Measurements from ENCODE around the gene ZBTB44.
"Not testable (repeated sequence)": the region's sequence is repeated elsewhere in the genome, so short reads cannot be mapped to it uniquely, and the experiment has no call there.

ZBTB44 gene

DNA sequence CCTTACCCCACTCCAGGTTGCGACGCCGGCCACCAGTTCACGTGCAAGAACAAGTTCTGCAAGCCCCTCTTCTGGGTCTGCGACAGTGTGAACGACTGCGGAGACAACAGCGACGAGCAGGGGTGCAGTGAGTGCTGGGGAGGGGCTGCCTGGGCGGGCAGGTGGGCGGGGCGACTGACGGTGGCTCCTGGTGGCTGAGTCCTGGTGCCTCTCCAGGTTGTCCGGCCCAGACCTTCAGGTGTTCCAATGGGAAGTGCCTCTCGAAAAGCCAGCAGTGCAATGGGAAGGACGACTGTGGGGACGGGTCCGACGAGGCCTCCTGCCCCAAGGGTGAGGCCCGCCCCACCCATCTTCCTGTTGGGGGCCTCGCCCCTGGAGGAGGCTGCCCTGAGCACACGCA, 116.4 kb downstream of the ZBTB44 start:
- no peak for DNase-seq (ENCODE audit: low read depth in 2 of 2)

DNA sequence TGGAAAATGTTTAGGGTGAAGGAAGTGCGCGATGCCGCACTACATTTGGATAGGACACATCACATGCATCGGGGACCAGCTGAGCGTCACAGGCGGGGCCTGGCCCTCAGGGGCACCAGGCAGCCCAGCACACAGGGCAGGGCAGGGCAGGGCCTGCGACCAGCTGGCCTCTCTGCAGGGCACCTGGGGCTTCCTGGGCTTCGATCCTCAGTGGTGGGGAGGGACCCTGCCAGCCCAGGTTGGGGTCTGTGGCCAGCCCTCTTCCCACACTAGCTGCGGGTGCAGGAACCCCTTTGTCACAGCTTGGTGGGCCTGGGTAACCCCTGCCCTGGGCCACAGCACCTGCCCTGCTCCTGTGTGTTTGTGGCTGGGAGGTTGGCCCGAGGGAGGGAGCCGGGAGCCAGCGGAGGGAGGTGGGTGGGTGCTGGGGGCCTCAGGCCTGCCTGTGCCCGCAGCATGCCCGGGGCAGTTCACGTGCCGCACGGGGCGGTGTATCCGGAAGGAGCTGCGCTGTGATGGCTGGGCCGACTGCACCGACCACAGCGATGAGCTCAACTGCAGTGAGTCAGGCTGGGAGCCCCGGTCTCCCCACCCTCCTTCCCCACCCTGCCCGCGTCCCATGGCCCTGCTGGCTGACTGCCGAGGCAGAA, 117.2 kb downstream of the ZBTB44 start:
- no peak for DNase-seq (ENCODE audit: low read depth in 2 of 2)

DNA sequence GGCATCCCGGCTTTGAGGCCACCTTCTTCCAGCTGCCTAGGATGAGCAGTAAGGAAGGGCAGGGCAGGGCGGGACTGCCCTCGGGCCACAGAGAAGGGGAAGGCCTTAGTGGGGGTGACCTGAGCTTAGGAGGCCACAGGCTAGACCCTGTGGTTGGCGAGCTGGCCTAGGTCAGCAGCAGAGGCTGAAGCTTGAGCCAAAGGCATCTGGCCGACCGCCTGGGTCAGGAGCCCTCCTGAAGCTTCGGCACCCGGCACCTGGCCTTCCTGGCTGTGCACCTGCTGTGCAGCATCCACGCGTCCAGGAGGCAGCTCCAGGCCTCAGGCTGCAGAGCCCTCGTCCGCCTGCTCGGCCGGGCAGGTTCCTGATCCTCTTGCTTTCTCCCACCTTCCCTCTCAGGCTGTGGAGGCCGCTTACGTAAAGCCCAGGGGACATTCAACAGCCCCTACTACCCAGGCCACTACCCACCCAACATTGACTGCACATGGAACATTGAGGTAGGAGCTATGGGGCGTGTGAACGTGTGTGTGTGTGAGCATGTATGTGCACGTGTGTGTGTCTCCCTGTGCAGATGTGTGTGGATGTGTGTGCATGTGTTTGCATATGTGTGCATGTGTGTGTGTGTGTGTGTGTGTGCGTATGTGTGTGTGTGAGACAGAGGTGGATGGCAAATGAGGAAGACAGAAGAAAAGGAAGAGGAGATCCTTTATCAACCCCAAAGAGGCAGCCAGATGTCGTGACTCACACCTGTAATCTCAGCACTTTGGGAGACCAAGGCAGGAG, 120.3 kb downstream of the ZBTB44 start:
- DNase-seq (ENCODE audit: low read depth in 2 of 2), result no peak

DNA sequence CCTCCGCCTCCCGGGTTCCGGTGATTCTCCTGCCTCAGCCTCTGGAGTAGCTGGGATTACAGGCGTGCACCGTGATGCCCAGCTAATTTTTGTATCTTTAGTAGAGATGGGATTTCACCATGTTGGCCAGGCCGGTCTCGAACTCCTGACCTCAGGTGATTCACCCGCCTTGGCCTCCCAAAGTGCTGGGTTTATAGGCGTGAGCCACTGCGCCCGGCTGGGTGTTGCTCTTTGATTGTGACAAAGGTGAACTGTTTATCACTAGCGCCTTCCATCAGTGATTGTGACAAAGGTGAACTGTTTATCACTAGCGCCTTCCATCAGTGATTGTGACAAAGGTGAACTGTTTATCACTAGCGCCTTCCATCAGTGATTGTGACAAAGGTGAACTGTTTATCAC, 121.2 kb downstream of the ZBTB44 start:
- not testable (repeated sequence) for DNase-seq (ENCODE audit: low read depth in 2 of 2)

DNA sequence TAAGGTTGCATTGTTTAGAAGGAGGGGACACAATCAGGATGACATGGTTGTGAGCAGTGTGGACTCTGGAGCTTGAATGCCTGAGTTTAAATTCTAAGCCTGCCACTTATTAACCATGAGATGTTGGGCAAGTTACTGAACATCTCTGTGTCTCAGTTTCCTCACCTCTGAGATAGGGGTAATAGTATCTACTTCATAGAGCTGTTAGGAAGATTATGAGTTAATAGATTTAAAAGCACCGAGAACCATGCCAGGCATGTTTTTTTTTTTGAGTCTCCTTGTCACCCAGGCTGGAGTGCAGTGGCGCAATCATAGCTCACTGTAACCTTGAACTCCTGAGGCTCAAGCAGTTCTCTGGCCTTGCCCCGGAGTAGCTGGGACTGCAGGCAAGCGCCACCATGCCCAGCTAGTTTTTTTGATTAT, 121.9 kb downstream of the ZBTB44 start:
- DNase-seq (ENCODE audit: low read depth in 2 of 2), result no peak

DNA sequence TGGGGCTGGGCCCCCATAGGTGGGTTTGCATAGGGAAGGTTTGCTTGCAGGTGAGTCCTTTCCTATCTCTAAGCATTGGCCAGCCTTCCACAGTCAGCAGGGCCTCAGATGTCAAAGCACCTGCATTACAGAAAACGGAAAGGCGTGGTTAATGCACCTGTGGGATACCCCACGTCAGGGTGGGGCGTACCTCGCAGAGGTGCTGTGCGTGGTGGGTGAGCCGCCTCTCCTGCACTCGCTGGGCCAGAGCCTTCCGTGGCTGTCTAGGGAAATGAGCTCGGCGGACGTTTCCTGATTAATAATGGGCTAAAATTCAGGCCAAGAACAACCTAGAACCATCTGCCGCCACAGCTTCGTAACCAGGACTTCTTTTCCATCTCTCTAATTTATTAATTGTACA, 122.8 kb downstream of the ZBTB44 start:
- DNase-seq (ENCODE audit: low read depth in 2 of 2), result no peak

DNA sequence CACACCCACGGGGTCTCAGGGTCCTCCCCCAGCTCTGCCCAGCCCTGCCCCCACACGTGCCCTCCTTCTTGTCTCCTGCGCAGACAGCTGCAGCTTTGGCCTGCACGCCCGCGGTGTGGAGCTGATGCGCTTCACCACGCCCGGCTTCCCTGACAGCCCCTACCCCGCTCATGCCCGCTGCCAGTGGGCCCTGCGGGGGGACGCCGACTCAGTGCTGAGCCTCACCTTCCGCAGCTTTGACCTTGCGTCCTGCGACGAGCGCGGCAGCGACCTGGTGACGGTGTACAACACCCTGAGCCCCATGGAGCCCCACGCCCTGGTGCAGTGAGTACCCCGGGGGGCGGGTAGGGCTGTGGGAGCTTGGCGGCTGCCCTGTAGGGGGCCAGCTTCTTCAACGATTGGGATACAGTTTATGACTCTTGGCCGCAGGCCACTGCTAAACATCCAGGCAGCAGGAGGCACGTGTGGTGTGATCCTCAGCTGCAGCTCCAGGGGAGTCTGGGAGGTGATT, 124.3 kb downstream of the ZBTB44 start:
- DNase-seq (ENCODE audit: low read depth in 2 of 2), result no peak

DNA sequence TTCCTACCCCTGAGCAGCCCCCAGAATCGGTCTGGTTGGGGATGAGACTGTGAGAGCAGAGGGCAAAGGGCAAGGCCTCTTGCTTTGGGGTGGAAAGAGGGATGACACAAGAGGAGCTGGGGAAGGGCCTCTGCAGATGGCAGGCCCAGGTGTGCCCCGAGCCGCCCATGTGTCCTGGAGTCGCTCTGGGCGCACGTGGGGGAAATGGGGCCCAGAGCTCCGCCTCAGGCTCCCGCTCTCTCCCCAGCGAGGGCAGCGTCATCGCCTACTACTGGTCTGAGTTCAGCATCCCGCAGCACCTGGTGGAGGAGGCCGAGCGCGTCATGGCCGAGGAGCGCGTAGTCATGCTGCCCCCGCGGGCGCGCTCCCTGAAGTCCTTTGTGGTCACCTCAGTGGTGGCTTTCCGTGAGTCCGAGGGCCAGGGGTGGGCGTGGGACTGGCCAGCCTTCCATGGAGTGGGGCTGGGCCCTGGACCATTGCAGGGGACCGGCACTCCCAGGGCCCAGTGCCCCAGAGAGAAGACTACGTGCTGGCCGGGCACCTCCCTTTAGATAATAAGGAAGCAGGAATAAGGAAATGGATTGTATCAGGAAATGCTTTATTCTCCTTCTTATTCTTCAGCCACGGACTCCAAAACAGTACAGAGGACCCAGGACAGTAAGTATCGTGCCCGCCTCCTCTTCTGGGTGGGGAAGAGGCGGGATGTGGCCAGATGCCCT, 125.1 kb downstream of the ZBTB44 start:
- DNase-seq (ENCODE audit: low read depth in 2 of 2), result no peak

DNA sequence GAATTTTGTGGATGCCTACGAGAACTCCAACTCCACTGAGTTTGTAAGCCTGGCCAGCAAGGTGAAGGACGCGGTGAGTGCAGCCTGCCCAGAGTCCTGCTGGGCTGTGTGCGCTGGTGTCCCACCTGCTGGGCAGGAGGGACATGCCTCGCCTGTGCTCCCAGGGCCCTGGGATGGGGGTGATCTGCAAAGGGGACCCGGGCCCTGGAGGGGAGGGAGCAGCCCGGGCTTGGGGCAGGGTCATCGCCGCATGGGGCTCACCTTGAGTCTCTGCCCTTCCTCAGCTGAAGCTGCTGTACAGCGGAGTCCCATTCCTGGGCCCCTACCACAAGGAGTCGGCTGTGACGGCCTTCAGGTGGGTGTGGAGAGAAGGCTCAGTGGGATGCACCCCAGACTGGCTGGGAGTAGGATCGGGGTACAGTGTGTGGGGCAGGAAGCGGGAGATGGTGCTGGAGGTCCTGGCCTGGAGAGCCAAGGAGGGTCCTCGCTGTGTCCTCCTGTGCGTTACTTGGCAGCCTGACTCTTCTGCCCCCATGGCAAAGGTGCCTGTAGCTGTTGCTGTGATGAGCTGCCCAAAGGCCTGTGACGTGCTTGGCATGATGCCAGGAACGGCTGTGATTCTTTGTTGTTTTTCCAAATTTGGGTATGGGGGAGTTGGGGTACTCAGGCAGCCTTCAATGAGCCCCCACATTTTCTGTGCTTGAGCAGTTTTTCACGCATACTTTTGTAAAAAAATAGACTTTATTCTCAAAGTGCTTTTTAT, 126.0 kb downstream of the ZBTB44 start:
- DNase-seq (ENCODE audit: low read depth in 2 of 2), result no peak

DNA sequence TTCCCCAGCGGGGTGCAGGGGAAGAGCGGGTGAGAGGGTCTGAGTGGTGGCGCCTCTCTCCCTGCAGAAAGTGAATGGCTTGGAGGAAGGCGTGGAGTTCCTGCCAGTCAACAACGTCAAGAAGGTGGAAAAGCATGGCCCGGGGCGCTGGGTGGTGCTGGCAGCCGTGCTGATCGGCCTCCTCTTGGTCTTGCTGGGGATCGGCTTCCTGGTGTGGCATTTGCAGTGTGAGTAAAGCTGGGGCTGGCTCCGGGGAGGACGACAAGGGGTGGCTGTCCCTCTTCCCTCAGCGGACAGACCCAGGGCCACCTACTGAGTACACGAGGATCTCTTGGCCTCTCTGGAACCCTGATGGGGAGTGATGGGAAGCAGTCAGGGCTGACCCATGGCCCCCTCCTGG, 126.7 kb downstream of the ZBTB44 start:
- DNase-seq (ENCODE audit: low read depth in 2 of 2), result no peak

DNA sequence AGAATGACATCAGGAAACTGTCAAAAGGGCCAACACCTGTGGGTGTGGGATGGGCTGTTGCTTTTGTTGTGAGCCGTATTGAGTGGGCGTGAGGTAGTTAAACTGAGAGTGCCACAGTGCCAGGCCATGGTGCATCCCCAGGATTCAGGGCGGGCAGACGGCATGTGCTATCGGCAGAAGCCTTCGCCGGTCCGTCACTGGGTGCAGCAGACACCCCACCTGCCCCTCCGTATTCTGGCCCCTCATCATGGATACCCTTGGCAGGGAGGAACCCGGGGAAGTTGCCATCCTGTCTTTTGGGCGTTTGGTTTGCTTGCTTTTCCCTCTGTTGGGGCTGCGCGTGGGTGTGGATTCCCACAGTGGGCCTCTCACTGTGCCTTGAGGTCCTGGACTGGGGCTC, 127.6 kb downstream of the ZBTB44 start:
- no peak for DNase-seq (ENCODE audit: low read depth in 2 of 2)

DNA sequence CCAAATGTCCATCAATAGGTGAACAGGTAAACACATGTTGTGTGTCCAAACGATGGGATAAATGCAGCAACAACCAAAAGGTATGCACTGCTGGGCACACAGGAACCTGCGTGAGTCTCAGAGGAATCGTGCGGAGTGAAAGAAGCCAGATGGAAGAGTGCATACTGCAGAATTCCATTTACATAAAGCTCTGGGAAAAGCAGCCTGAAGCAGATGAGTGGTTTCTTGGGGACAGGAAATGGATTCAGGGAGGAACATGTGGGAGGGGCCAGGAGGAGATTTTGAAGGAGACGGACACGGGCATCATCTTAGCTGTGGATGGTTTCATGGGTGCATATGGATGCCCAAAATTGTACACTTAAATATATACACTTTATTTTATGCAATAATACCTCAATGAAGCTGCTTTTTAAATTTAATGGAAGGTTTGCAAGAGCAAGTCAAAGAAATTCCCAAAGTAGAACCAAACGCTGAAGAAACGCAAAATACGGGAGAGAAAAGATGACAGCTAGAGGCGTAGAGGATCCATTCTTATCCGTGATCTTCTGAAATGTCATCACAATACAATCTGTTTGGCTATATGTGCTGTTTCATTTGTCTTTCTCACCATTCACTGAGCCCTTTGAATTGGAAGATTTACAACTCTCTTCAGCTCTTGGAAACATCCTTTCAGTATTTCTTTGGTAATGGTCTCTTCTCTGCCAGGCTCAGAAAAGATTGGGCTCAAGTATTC, 130.7 kb downstream of the ZBTB44 start:
- no peak for DNase-seq (ENCODE audit: low read depth in 2 of 2)

DNA sequence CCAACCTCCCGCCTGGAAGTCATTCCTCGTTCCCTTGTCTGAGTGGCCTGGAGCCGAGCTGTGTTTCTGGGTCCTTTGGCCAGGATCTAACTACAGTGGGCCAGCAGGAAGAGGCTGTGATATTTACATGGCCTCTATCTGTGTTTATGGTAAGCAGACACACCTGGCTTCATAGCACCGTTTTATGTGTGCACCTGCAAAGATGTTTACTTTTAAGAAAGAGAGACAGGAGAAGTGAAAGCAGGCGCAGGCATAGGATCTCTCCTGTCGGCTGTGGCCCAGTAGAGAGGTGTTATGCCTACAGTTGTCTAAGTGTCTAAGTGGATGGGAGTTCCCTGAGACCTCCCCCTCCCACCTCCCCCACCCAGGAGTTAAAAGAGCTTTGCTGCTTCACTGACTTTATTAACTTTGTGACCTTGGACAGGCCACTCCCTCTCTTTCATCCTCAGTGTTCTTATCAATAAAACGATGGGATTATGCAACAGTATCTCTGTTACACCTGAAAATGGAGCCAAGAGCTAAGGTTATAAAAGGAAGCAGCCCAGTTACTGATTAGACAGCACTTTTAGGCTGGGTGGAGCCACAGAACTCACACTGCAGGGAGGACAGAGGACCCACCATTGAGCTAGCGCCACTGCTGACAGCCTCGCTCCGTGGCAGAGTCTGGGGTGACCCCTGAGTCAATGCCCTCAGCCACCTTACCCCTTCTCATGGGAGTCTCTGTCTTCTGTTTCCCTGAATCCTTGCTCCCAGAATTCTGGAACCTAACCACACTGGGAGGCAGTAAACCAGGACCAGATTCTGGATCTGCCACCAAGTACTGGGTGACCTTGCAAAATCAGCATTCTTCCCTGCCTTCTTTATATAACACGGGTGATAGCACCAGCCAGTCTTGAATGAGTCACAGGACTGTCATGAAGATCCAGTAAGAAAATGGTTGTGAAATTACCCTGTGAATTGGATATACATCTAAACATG, 133.1 kb downstream of the ZBTB44 start:
- peak; percentile 15 to 24 for DNase-seq (ENCODE audit: low read depth in 2 of 2)

DNA sequence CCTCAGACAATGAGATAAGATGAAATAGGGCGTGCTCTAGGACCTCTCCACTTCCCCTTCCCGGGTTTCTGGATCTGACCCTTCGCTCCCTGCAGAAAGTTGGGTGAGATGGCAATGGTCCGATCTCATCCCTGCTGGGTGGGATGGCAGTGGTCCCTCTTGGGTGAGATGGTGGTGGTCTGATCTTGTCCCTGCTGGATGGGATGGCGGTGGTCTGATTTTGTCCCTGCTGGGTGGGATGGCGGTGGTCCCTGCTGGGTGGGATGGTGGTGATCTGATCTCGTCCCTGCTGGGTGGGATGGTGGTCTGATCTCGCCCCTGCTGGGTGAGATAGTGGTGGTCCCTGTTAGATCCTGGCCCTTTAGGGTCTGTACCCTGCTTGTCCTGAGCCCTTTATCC, 133.8 kb downstream of the ZBTB44 start:
- DNase-seq (ENCODE audit: low read depth in 2 of 2), result no peak

DNA sequence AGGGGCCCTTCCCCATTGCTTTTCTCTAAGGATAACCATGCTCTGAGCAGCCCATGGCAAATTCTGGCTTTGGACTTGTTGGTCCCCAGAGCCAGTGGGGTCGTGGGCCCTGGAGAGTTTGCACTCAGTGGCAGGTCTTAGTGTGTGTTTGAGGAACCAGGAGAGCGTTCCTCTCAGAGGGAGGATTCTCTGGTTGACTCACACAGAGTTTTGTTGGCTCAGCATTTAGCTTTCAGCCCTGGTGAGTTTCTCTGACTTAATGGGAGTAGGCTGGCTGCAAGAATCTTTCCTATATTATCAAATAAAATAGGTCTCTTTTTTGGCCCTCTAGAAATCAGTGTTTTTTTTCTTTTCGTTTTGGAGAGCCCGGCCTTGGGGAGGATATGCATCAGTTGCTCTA, 134.2 kb downstream of the ZBTB44 start:
- no peak for DNase-seq (ENCODE audit: low read depth in 2 of 2)

DNA sequence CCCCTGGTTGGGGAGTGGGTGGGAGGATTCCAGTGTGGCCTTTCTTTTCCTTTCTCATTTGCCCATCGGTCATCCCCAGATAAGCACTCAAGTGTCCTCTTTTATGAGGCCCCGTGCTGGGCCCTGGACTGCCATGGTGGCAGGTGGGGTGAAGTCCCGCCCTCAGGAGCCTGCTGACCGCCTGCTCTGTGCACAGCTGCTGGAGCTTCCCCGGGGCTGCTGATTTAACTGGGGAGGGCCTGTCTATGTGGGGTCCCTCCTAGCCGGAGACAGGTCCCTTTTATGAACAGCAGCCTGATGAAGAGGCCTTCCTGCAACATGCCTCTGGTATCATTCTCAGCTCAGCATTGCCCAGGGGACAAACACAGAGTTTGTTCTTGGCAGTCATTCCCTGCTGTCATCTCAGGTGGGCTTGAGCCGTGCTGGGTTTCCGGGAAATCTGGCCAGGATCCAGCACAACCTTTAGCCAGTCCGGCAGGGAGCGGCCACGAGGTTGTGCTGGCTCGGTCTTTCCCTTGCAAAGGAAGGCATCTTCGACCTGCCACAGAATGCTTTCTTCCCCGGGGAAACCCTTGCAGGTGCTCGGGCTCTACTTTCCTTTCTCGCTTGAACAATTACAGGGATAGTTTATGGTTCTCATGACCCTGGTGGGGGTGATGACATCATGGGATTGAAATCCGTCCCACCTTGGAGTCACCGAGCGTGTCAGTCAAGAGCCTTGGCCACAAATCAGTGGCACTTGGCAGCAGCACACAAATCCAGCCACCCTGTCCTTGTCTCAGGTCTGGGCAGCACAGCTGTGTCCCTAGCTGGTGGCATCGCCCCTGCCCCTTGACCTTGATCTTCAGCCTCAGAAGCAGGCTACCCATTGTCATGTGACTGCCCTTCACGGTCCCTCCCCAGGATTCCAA, 135.1 kb downstream of the ZBTB44 start:
- no peak for DNase-seq (ENCODE audit: low read depth in 2 of 2)

DNA sequence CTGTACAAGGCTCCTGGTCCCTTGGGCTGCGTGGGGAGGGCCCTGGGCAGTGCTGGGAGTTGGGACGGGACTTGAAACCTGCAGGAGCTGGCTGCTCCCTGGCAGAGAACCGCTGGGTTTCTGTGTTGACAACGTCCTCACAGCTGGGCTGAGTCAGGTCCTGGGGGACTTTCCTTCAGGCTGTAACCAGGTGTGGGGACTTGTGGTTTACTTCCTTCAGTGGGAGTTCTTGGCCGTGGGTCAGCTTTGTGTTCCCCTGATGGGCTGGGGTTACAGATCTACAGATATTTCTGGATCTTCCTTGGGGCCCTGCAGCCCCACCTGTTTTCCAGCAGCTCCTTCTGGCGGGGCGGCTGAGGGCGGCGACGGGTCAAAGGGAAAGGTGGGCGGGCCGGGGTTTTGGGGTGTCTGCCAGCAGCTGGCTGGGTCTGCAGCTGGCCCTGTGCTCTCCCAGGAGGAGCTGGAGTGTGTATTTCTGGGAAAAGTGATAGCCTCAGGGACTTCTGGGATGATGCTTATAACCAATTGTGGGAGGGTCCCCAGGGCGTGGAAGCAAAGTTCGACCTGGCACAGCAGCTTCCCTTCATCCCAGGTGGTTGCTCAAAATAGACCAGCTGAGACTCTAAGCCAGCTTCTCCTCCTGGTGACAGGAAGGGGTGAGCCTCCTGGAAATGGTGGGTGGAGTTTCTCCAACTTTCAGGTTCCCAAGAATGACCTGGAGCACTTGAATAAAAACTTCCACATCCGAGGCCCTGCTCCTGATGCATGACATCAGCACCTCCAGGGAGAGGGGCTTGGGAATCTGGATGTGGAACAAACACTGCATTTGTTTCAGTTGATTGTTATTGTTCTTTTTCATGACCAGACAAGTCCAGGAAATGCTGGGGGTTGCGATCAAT, 136.0 kb downstream of the ZBTB44 start:
- no peak for DNase-seq (ENCODE audit: low read depth in 2 of 2)

DNA sequence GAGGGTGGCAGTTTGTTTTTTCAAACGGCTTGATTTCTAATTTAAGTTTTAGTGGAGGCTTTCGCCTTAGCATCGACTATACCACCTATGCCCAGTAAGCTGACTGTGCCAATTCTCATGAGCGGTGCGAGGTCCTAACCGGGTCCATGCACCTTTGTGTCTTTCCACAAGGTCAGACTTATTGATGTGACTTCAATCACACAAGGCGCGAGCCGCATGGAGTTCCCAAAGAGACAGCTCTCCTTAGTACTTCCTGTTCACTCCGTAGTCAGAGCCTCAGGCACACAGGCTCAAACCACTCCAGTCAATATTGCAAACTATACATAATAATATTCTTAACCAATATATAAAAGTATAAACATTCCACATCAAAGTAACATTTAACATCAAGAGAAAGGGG, 136.9 kb downstream of the ZBTB44 start:
- no peak for DNase-seq (ENCODE audit: low read depth in 2 of 2)

Data from fibroblast of skin of left biceps (primary cell).